HFFc6 (cell line): ENCODE data around the gene SCAP. TPM values are rescaled to one million over a fixed set of nuclear protein-coding genes. Genes with fewer than 3 reads are reported as not detected.
"Not testable (repeated sequence)": the region's sequence is repeated elsewhere in the genome, so short reads cannot be mapped to it uniquely, and the experiment has no call there.

Experiments
- DNase-seq: peaks from one replicate; pipeline ENCODE4 v3.0.0-alpha.2; 2018
- H3K27ac Mint-ChIP-seq: 2 replicates; pipeline ENCODE4 v1.8.0; 2020; ENCODE audit warnings: mild to moderate bottlenecking, mixed read lengths
- H3K27me3 Mint-ChIP-seq: 2 replicates; pipeline ENCODE4 v1.8.0; 2021; ENCODE audit warnings: mild to moderate bottlenecking, moderate library complexity, mixed read lengths; ENCODE audit not compliant: insufficient read depth
- H3K36me3 Mint-ChIP-seq: 2 replicates; pipeline ENCODE4 v1.8.0; 2021; ENCODE audit warnings: low read depth, mixed read lengths
- H3K4me1 Mint-ChIP-seq: 2 replicates; pipeline ENCODE4 v1.8.0; 2020; ENCODE audit warnings: low read depth, mixed read lengths
- H3K4me3 Mint-ChIP-seq: 2 replicates; pipeline ENCODE4 v1.8.0; 2020; ENCODE audit warnings: mild to moderate bottlenecking, moderate library complexity, mixed read lengths
- H3K9me3 Mint-ChIP-seq: 2 replicates; pipeline ENCODE4 v1.8.0; 2020; ENCODE audit warnings: mild to moderate bottlenecking, mixed read lengths
- CTCF ChIP-seq: fragments of 200-600 bp; sonication (generic); IDR thresholded peaks from 2 replicates; pipeline ENCODE4 v1.5.0; 2021; ENCODE audit warnings: antibody characterized with exemption, mild to moderate bottlenecking
- total RNA-seq, 6 experiments: library from RNA; stranded (reverse); fragmentation: NEBNext Ultra II Directional; extraction: Animal tissue kit (Norgen Biotek cat#: 25700); gene quantifications; 2 replicates in 1 of 6; 3 replicates in 5 of 6; pipeline ENCODE4 v1.2.3, GENCODE V29; 2021

Gene SCAP
- total RNA-seq, 6 experiments from 2014 or later: 48.3 to 63.3 (median 54.9) TPM

- peak; percentile 16 for DNase-seq
- TF ChIP-seq CTCF: peak; percentile 80
- H3K4me1 Mint-ChIP-seq: peaks cover 8% of the 10 kb centered on the region; the same call in 1 of the 2 replicates
- no peak overlapping the region for H3K27ac Mint-ChIP-seq
- H3K36me3 Mint-ChIP-seq: no peaks in the 10 kb centered on the region
- H3K27me3 Mint-ChIP-seq: peaks cover 3% of the 10 kb centered on the region
- no peak overlapping the region for H3K4me3 Mint-ChIP-seq
- no peaks in the 10 kb centered on the region for H3K9me3 Mint-ChIP-seq
These were observed 104.6 kb downstream of the SCAP start for GRCh38 chr3:47370887-47371697.

GRCh38 chr3:47370020-47370419 lies 105.7 kb downstream of the SCAP start:
- not testable (repeated sequence) for H3K9me3 Mint-ChIP-seq, H3K27me3 Mint-ChIP-seq, DNase-seq, H3K27ac Mint-ChIP-seq, H3K36me3 Mint-ChIP-seq, H3K4me3 Mint-ChIP-seq
- H3K4me1 Mint-ChIP-seq: peaks cover 19% of the 10 kb centered on the region

GRCh38 chr3:47367631-47368030 lies 108.1 kb downstream of the SCAP start:
- Mint-ChIP-seq H3K9me3 (no peaks in the 10 kb centered on the region), H3K36me3 (no peaks in the 10 kb centered on the region), H3K4me1 (peaks cover 20% of the 10 kb centered on the region), H3K27ac (no peak overlapping the region), H3K27me3 (peaks cover 2% of the 10 kb centered on the region; the same call in 1 of the 2 replicates), H3K4me3 (no peak overlapping the region)
- no peak for DNase-seq
- no peak for TF ChIP-seq CTCF

- H3K4me3 Mint-ChIP-seq: no peak overlapping the region
- peaks cover 2% of the 10 kb centered on the region; the same call in 1 of the 2 replicates for H3K27me3 Mint-ChIP-seq
- no peaks in the 10 kb centered on the region for H3K9me3 Mint-ChIP-seq
- no peaks in the 10 kb centered on the region for H3K36me3 Mint-ChIP-seq
- no peak overlapping the region for H3K27ac Mint-ChIP-seq
- no peak for TF ChIP-seq CTCF
- peaks cover 20% of the 10 kb centered on the region for H3K4me1 Mint-ChIP-seq
- DNase-seq: no peak
These were observed 108.9 kb downstream of the SCAP start for GRCh38 chr3:47366833-47367232.

GRCh38 chr3:47365213-47366153 lies 110.3 kb downstream of the SCAP start:
- Mint-ChIP-seq H3K27ac (no peak overlapping the region; the same call in 1 of the 2 replicates), H3K36me3 (peaks cover under 1% of the 10 kb centered on the region), H3K9me3 (peaks cover 1% of the 10 kb centered on the region), H3K27me3 (peaks cover 2% of the 10 kb centered on the region; the same call in 1 of the 2 replicates), H3K4me3 (peak overlapping the region; percentile 16; the same call in 1 of the 2 replicates), H3K4me1 (peaks cover 20% of the 10 kb centered on the region)
- DNase-seq: peak; percentile 52
- TF ChIP-seq CTCF: no peak

Other genes starting within 250 kb of the SCAP start
- 1 to 10 TPM; 5.0 to 8.6 (median 5.7) TPM for gene KIF9, start 193.1 kb downstream of the SCAP start, total RNA-seq
- 10 to 100 TPM; 26.6 to 34.5 (median 28.5) TPM for gene KLHL18, start 193.0 kb downstream of the SCAP start, total RNA-seq
- 10 to 100 TPM; 43.1 to 50.0 (median 48.6) TPM for gene PTPN23, start 94.9 kb downstream of the SCAP start, total RNA-seq
- gene ELP6, start 37.8 kb upstream of the SCAP start, total RNA-seq: 10 to 100 TPM; 30.4 to 36.2 (median 34.5) TPM
- gene CSPG5, start 102.9 kb upstream of the SCAP start, total RNA-seq: under 1 TPM in 3 of 6 experiments, not detected in 3; 0.05 to 0.19 (median 0.11) TPM